K562 (cell line): Measurements from ENCODE around the gene ACTRT2. TPM values are rescaled to one million over a fixed set of nuclear protein-coding genes. Genes with fewer than 3 reads are reported as not detected.

Experiments
- ATAC-seq: fragments of 200-7000 bp; cut with Tn5 transposase; 3 replicates; pipeline ENCODE4 v1.9.1; 2020; ENCODE audit warnings: moderate library complexity
- BruUV-seq: library from RNA; stranded (reverse); fragments of 400-500 nt; replicated peaks from 2 replicates; lab custom pipeline; 2021; lab: Mats Ljungman, UMichigan
- CTCF ChIA-PET: fragments of 300-600 bp; formaldehyde crosslinking; extraction: SDS; loops from one replicate; lab custom pipeline; 2021; ENCODE audit warnings: low intra/inter-chr PET ratio; lab: Yijun Ruan, JAX
- POLR2A ChIA-PET: fragments of 300-600, 350-650 bp; sonication (Branson Sonifier 250); formaldehyde crosslinking; extraction: SDS; loops from one replicate; lab custom pipeline; 2021; ENCODE audit warnings: antibody characterized with exemption, inconsistent platforms; lab: Yijun Ruan, JAX
- DNase-seq, 4 experiments: peaks; one replicate each; pipeline versions ENCODE4 v3.0.0 to v3.0.0-alpha.2; 2011 to 2018; ENCODE audit warnings: low spot score in 3 of 4, mixed read lengths in 3 of 4; ENCODE audit errors: extremely low read depth in 1 of 4
- FAIRE-seq: peaks from 2 replicates; lab custom pipeline; 2011; peaks lifted over from hg19 to GRCh38; lab: Jason Lieb, UNC
- H2AFZ ChIP-seq: 2 replicates; pipeline ENCODE4 v1.6.0; 2011; ENCODE audit warnings: low read depth, low read length, control low read depth, inconsistent platforms
- H3K27ac ChIP-seq: fragments of 200-600 bp; 3 replicates; pipeline ENCODE4 v1.8.0; 2011; ENCODE audit warnings: low read depth, mild to moderate bottlenecking, control low read depth, inconsistent platforms, low read length, moderate library complexity, mixed read lengths; ENCODE audit errors: extremely low read depth
- H3K27me3 ChIP-seq, 2 experiments: fragments of 300-600 bp in 1 of 2; 2 replicates in 1 of 2; 3 replicates in 1 of 2; pipeline versions ENCODE4 v1.6.0 to v1.8.0; 2011; ENCODE audit warnings: inconsistent platforms in 2 of 2, low read length in 2 of 2, mild to moderate bottlenecking in 1 of 2, mixed read lengths in 1 of 2, moderate library complexity in 1 of 2; ENCODE audit not compliant: control insufficient read depth in 2 of 2, insufficient read depth in 2 of 2
- H3K36me3 ChIP-seq: fragments of 300-600 bp; 3 replicates; pipeline ENCODE4 v1.8.0; 2011; ENCODE audit warnings: mild to moderate bottlenecking, low read length, inconsistent platforms; ENCODE audit not compliant: control insufficient read depth, insufficient read depth
- H3K4me1 ChIP-seq, 2 experiments: fragments of 200-600 bp in 1 of 2; replicated peaks in 1 of 2; 2 replicates in 1 of 2; 3 replicates in 1 of 2; pipeline versions ENCODE4 v1.5.1 to v1.8.0; 2011; ENCODE audit warnings: inconsistent platforms in 2 of 2, low read length in 2 of 2, mild to moderate bottlenecking in 1 of 2, mixed read lengths in 1 of 2, moderate library complexity in 1 of 2; ENCODE audit not compliant: control insufficient read depth in 2 of 2, insufficient read depth in 2 of 2
- H3K4me2 ChIP-seq: 2 replicates; pipeline ENCODE4 v1.6.1; 2011; ENCODE audit warnings: low read length, control low read depth, inconsistent platforms, mixed read lengths; ENCODE audit not compliant: insufficient read depth
- H3K4me3 ChIP-seq: fragments of 200-600 bp; sonication (generic), shearing (Covaris generic); 2 replicates; pipeline ENCODE4 v1.5.1; 2016; ENCODE audit warnings: control low read depth, inconsistent platforms
- H3K79me2 ChIP-seq: fragments of 200-600 bp; 3 replicates; pipeline ENCODE4 v1.8.0; 2011; ENCODE audit warnings: low read length, inconsistent platforms; ENCODE audit not compliant: control insufficient read depth, insufficient read depth
- H3K9ac ChIP-seq, 2 experiments: 2 replicates each; pipeline versions ENCODE4 v1.6.0 to v1.6.1; 2011; ENCODE audit warnings: low read depth in 2 of 2, low read length in 2 of 2, control low read depth in 1 of 2, inconsistent platforms in 1 of 2, mild to moderate bottlenecking in 1 of 2, mixed read lengths in 1 of 2; ENCODE audit not compliant: insufficient read depth in 1 of 2
- H3K9me1 ChIP-seq: one replicate; pipeline ENCODE4 v1.6.0; 2011; ENCODE audit warnings: inconsistent platforms, mild to moderate bottlenecking, low read length, moderate library complexity; ENCODE audit not compliant: control insufficient read depth, insufficient read depth
- H3K9me3 ChIP-seq: replicated peaks from 2 replicates; pipeline ENCODE4 v1.5.1; 2011; ENCODE audit warnings: low read depth, low read length, inconsistent platforms; ENCODE audit not compliant: control insufficient read depth, insufficient read depth
- H4K20me1 ChIP-seq: replicated peaks from 2 replicates; pipeline ENCODE4 v1.6.1; 2011; ENCODE audit warnings: low read length, inconsistent platforms, mixed read lengths; ENCODE audit not compliant: control insufficient read depth, insufficient read depth
- BMI1 ChIP-seq: fragments of 150-350 bp; IDR thresholded peaks from 2 replicates; pipeline ENCODE4 v1.6.1; 2014; ENCODE audit warnings: low read length
- OTX1 ChIP-seq: fragments of 450-650 bp; formaldehyde crosslinking; IDR thresholded peaks from 2 replicates; pipeline ENCODE4 v1.4.0; 2022; ENCODE audit warnings: mild to moderate bottlenecking
- PPARD ChIP-seq: fragments of 250-450 bp; sonication (Bioruptor Pico); IDR thresholded peaks from 2 replicates; pipeline ENCODE4 v1.8.0; 2022; ENCODE audit warnings: inconsistent platforms, mild to moderate bottlenecking, moderate library complexity
- TSHZ1 ChIP-seq: fragments of 250-450 bp; sonication (Bioruptor Pico); IDR thresholded peaks from 2 replicates; pipeline ENCODE4 v1.4.0; 2020; ENCODE audit warnings: mild to moderate bottlenecking, moderate library complexity
- ZBTB33 ChIP-seq: sonication (generic); formaldehyde crosslinking; IDR thresholded peaks from 2 replicates; pipeline ENCODE4 v1.8.1; 2023; ENCODE audit warnings: mild to moderate bottlenecking, missing genetic modification reagents
- WGBS: fragments of 100-300 bp; shearing (Covaris generic); methylation state at CpG from one replicate; pipeline ENCODE4 v1.1.6; 2016; ENCODE audit warnings: low coverage, mixed read lengths; ENCODE audit not compliant: insufficient coverage; ENCODE audit errors: missing lambda C conversion rate; 5-methylcytosine and 5-hydroxymethylcytosine counted together
- in situ Hi-C: fragments of 300-500 bp; cut with MboI; formaldehyde crosslinking; loops from 4 replicates; pipeline ENCODE4 v1.15.0; 2018; ENCODE audit warnings: inconsistent platforms, mixed read lengths
- intact Hi-C: fragments of 100-400 bp; cut with micrococcal nuclease; formaldehyde crosslinking; loops from 2 replicates; pipeline ENCODE4 v1.14.2; 2022
- polyA plus RNA-seq, 8 experiments: library from polyadenylated mRNA; depleted of rRNA in 4 of 8; stranded (reverse) in 5 of 8; unstranded in 3 of 8; fragments of >200 nt; fragmentation: Nextera tagmentation in 2 of 8; fragmentation: Illumina TruSeq in 1 of 8; extraction: Ambion mirVana in 2 of 8; extraction: Trizol in 1 of 8; gene quantifications; 2 replicates each; pipeline versions ENCODE4 v1.2.1 to v1.2.3, GENCODE V29; 2011 to 2014; ENCODE audit warnings: inconsistent platforms in 1 of 8, missing spikeins in 1 of 8
- total RNA-seq, 7 experiments: library from RNA; depleted of rRNA in 6 of 7; stranded (reverse); fragments of >200 nt in 6 of 7; fragmentation: Illumina TruSeq in 2 of 7; extraction: Trizol in 2 of 7; gene quantifications; 2 replicates each; pipeline versions ENCODE4 v1.2.1 to v1.2.3, GENCODE V29; 2011 to 2021; ENCODE audit warnings: low replicate concordance in 1 of 7

Gene ACTRT2
- total and polyA plus RNA-seq, 9 of the 15 experiments (the other 6 are each of a cell fraction or from before 2014, with no cell fraction given) = not detected

- FAIRE-seq (no peak), ATAC-seq (no peak), DNase-seq (no peak)
- ChIA-PET CTCF (no interaction called here), POLR2A (no interaction called here)
- Histone ChIP-seq H3K9me3 (no peaks in the 10 kb centered on the region), H3K27ac (no peak overlapping the region), H3K4me2 (no peak overlapping the region), H3K79me2 (no peaks in the 10 kb centered on the region), H4K20me1 (no peaks in the 10 kb centered on the region; the same call in 1 of the 2 replicates), H3K4me3 (no peak overlapping the region), H2AFZ (no peak overlapping the region), H3K36me3 (no peaks in the 10 kb centered on the region), H3K9me1 (no peaks in the 10 kb centered on the region), H3K9ac (no peak overlapping the region), H3K27me3 (peaks cover 13 to 40% of the 10 kb centered on the region in 2 experiments; a peak in 4 of 5 replicates)
- no TSS peak for BruUV-seq
- in situ Hi-C loops = no loop called here
- under 1% methylated on average over 28 of the region's 30 CpGs for WGBS
- no peak for TF ChIP-seq BMI1
- no peak for TF ChIP-seq PPARD (CRISPR knock-in tag)
- TF ChIP-seq, all 486 proteins: peak for 0
- intact Hi-C loops = no loop called here
- H3K4me1 ChIP-seq = no peaks in the 10 kb centered on the region; a peak in 1 of 5 replicates
Measured at GRCh38 chr1:2982615-2983318, 38.5 kb upstream of the ACTRT2 start.

DNA sequence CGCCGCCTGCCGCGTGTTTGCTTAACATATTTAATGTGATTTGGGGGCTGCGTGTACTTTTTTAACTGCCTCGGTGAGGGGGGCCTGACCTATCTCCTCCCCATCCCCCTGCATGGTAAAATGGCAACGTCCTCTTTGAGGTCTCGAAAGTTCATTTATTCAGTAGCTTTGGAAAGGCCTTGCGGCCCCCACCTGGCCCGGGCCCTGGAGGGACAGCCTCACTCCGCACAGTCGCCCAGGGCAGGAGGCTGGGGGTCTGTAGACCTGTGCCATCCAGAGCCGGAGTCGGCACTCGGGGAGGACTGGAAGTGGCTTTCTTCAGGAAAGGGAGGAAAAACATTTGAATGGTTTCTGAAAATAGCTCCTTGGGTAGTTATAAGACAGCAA, 38.0 kb upstream of the ACTRT2 start:
- 0% methylated on average over 15 of the region's 15 CpGs for WGBS
- ChIA-PET POLR2A (no interaction called here), CTCF (no interaction called here)
- H3K9me3 ChIP-seq = no peaks in the 10 kb centered on the region
- FAIRE-seq (no peak), DNase-seq (no peak), ATAC-seq (no peak)
- no peak overlapping the region for H3K4me2 ChIP-seq
- H2AFZ ChIP-seq = no peak overlapping the region
- H3K9me1 ChIP-seq = no peaks in the 10 kb centered on the region
- no peaks in the 10 kb centered on the region for H3K36me3 ChIP-seq
- no peaks in the 10 kb centered on the region for H3K79me2 ChIP-seq
- no peaks in the 10 kb centered on the region; the same call in 1 of the 2 replicates for H4K20me1 ChIP-seq
- no peak overlapping the region for H3K27ac ChIP-seq
- H3K4me1 ChIP-seq = no peaks in the 10 kb centered on the region; a peak in 1 of 5 replicates
- no peak for TF ChIP-seq ZBTB33 (CRISPR knock-in tag)
- no peak for TF ChIP-seq TSHZ1
- TF ChIP-seq OTX1 = no peak
- in situ Hi-C loops = no loop called here
- BruUV-seq = no TSS peak
- intact Hi-C loops = no loop called here
- H3K4me3 ChIP-seq = no peak overlapping the region
- no peak overlapping the region for H3K9ac ChIP-seq
- H3K27me3 ChIP-seq = peaks cover 13 to 40% of the 10 kb centered on the region in 2 experiments; a peak in 4 of 5 replicates
